Activated naive CD4-positive, alpha-beta T cell treated with anti-CD3 and anti-CD28 coated beads, Interleukin-2, amount 10 ng/mL, durations not matched to agents 5 hours and 36 hours (primary cell): ENCODE measurements around the gene CDY1B. TPM values are rescaled to one million over a fixed set of nuclear protein-coding genes. Genes with fewer than 3 reads are reported as not detected.

ENCODE experiments used
- total RNA-seq, 2 experiments: library from RNA; stranded (reverse); gene quantifications; one replicate each; pipeline ENCODE4 v1.2.3, GENCODE V29; 2021

CDY1B gene, protein sequence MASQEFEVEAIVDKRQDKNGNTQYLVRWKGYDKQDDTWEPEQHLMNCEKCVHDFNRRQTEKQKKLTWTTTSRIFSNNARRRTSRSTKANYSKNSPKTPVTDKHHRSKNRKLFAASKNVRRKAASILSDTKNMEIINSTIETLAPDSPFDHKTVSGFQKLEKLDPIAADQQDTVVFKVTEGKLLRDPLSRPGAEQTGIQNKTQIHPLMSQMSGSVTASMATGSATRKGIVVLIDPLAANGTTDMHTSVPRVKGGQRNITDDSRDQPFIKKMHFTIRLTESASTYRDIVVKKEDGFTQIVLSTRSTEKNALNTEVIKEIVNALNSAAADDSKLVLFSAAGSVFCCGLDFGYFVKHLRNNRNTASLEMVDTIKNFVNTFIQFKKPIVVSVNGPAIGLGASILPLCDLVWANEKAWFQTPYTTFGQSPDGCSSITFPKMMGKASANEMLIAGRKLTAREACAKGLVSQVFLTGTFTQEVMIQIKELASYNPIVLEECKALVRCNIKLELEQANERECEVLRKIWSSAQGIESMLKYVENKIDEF
- total RNA-seq: not detected

DNA sequence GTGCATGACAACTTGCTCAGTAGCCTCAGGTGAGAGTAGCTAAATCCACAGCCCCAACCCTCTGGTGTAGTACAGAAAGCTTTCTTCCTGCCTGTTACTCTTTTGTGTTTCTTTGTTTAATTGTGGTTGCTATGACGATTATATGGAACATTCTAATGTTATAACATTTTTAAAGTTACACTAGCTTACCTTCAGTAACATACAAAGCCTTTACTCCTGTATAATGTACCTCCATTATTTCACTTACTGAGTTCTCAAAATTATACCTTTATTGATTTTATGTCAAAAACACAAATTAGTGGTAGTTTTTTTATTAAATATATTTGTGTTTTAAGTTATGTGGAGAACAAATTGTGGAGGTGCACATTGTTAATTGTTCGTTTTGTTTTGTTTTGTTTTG lies at the start of gene CDY1B:
TSS of gene CDY1B (minus strand) at position 101 of the 400 bp plus-strand sequence. CDS start 331 bp downstream, outside the sequence.

